ENCODE measurements around the gene CRY2. TPM values are rescaled to one million over a fixed set of nuclear protein-coding genes. Genes with fewer than 3 reads are reported as not detected.
"Not testable (repeated sequence)": the region's sequence is repeated elsewhere in the genome, so short reads cannot be mapped to it uniquely, and the experiment has no call there.

The CRY2 gene
- total RNA-seq, 2 donors from 2014 or later, result 18.5 to 30.2 TPM

DNA sequence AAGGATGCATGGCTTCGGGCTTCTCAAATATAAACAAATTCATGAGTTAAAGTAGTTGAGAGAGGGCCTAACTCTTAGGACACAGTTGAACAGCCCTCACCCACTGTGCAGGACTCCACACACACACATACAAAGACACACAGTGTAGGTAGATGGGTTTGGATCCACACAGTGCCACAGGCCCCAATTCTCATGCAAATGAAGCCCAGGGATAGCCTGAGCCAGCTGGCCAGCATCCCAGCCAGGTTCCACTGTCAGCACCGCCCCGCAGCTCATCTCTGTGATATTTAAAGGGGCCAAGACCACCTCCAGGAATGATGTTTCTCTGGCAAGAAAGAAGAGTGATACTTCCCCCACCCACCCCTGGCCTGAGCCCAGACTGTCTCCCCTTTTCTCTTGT, 30.7 kb upstream of the CRY2 start:
- no peak overlapping the region for H3K9ac ChIP-seq (ENCODE audit: low read depth in 2 of 2, low read length in 2 of 2)
- H3K9me3 ChIP-seq, result no peaks in the 10 kb centered on the region
- intact Hi-C loops (cut with DNase I), result no loop called here
- TF ChIP-seq, protein P1, sequence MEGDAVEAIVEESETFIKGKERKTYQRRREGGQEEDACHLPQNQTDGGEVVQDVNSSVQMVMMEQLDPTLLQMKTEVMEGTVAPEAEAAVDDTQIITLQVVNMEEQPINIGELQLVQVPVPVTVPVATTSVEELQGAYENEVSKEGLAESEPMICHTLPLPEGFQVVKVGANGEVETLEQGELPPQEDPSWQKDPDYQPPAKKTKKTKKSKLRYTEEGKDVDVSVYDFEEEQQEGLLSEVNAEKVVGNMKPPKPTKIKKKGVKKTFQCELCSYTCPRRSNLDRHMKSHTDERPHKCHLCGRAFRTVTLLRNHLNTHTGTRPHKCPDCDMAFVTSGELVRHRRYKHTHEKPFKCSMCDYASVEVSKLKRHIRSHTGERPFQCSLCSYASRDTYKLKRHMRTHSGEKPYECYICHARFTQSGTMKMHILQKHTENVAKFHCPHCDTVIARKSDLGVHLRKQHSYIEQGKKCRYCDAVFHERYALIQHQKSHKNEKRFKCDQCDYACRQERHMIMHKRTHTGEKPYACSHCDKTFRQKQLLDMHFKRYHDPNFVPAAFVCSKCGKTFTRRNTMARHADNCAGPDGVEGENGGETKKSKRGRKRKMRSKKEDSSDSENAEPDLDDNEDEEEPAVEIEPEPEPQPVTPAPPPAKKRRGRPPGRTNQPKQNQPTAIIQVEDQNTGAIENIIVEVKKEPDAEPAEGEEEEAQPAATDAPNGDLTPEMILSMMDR (IDR thresholded peaks at IDR 0.05), result no peak
- H3K4me3 ChIP-seq, result no peak overlapping the region
- DNase-seq, result no peak
- no peaks in the 10 kb centered on the region for H3K4me1 ChIP-seq
- H3K27ac ChIP-seq, result no peak overlapping the region
- H3K27me3 ChIP-seq, result no peaks in the 10 kb centered on the region
- H3K36me3 ChIP-seq, result no peaks in the 10 kb centered on the region

DNA sequence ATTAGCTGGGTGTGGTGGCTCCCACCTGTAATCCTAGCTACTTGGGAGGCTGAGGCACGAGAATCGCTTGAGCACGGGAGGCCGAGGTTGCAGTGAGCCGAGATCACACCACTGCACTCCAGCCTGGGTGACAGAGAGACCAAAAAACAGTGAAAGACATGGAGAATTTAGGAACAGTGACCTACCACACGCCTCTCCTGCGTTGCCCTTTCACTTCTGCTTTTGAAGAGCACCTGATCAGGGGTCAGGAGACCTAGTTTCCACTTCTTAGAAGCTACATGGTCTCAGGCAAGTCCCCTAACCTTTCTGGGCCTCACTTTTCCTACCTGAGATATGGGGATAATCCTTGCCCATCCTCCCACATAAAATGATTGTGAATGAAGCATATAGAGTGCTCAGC, 30.1 kb upstream of the CRY2 start:
- H3K9me3 ChIP-seq, result no peaks in the 10 kb centered on the region
- no peaks in the 10 kb centered on the region for H3K27me3 ChIP-seq
- intact Hi-C loops (cut with DNase I), result no loop called here
- H3K9ac ChIP-seq (ENCODE audit: low read depth in 2 of 2, low read length in 2 of 2), result no peak overlapping the region
- no peak for DNase-seq
- H3K4me1 ChIP-seq, result no peaks in the 10 kb centered on the region
- no peak overlapping the region for H3K27ac ChIP-seq
- no peaks in the 10 kb centered on the region for H3K36me3 ChIP-seq
- no peak overlapping the region for H3K4me3 ChIP-seq
- TF ChIP-seq, protein P1 (IDR thresholded peaks at IDR 0.05), result no peak

DNA sequence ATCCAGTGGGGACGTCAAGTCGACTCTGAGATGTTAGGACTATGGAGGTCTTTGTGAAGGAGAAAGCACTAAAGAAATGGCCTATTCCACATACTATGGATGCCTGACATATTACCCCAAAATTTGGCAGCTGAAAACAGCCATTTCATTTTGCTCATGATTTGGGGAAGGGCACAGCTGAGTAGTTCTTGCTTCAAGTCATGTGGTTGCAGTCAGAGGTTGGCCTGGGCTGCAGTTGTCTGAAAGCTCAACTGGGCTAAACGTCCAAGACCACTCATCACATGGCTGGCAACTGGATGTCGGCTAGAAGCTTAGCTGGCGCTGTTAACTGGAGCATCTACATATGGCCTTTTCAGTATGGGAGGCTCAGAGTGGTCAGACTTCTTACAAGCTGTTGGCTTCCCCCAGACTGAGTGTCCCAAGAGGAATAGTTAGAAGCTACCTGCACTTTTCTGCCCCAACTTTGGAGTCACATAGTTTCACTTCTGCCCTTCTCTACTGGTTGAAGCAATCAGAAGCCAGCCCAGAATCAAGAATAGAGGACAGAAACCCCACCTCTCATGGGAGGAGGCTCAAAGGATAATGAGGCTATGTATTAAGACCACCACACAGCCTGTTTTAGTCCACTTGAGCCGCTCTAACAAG, 28.2 kb upstream of the CRY2 start:
- intact Hi-C loops (cut with DNase I), result no loop called here
- Histone ChIP-seq H3K9ac (ENCODE audit: low read depth in 2 of 2, low read length in 2 of 2) (no peak overlapping the region), H3K4me1 (no peaks in the 10 kb centered on the region), H3K4me3 (no peak overlapping the region), H3K27me3 (no peaks in the 10 kb centered on the region), H3K27ac (no peak overlapping the region), H3K36me3 (no peaks in the 10 kb centered on the region), H3K9me3 (no peaks in the 10 kb centered on the region)
- DNase-seq, result no peak
- TF ChIP-seq, protein P1 (IDR thresholded peaks at IDR 0.05), result no peak

DNA sequence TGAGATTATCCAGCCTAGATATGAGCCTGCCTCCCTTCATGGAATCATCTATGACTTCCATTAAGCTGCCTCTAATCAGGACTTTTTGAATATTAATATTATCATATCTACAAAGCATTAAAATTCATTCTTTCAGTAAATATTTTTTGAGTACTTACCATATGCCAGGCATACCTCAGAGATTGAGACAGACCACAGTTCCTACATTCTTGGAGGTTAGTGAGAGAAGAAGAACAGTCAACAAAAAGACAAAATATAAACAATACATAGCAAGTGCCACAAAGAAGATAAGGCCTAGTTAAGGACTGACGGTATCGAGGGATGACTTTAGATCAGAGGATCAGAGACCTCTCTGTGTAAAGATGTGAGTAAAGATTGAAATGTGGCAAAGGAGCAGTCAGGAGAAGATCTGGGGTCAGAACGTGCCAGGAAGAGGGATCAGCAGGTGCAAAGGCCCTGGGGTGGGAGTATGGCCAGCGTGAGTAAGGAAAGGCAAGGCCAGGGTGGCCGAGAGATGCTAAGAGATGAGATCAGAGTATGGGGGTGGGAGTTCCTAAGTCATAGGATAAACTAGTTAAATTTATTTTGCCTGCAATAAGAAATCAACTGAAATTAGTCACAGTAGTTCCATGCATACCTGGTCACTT, 26.9 kb upstream of the CRY2 start:
- Histone ChIP-seq H3K9me3 (no peaks in the 10 kb centered on the region), H3K4me1 (no peaks in the 10 kb centered on the region), H3K36me3 (no peaks in the 10 kb centered on the region), H3K27ac (no peak overlapping the region), H3K9ac (ENCODE audit: low read depth in 2 of 2, low read length in 2 of 2) (no peak overlapping the region), H3K27me3 (no peaks in the 10 kb centered on the region), H3K4me3 (no peak overlapping the region)
- intact Hi-C loops (cut with DNase I), result no loop called here
- DNase-seq, result no peak
- TF ChIP-seq, protein P1 (IDR thresholded peaks at IDR 0.05), result no peak

DNA sequence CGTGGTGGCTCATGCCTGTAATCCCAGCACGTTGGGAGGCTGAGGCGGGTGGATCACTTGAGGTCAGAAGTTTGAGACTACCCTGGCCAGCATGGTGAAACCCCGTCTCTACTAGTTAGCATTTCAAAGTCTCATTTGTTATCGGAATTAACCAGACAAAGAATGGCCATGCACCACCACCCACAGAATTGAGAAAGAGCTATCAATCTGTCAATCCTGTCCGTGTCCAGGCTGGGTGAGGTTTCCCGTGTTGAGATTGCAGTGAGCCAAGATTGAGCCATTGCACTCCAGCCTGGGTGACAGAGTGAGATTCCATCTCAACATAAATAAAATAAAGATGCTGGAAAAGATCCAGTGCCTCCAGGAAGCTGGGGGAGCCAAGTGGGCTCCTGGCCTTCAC, 20.8 kb upstream of the CRY2 start:
- H3K4me3 ChIP-seq; H3K27me3 ChIP-seq; intact Hi-C loops (cut with DNase I); H3K9me3 ChIP-seq; H3K36me3 ChIP-seq; H3K9ac ChIP-seq (ENCODE audit: low read depth in 2 of 2, low read length in 2 of 2); H3K4me1 ChIP-seq; DNase-seq; H3K27ac ChIP-seq: not testable (repeated sequence)

DNA sequence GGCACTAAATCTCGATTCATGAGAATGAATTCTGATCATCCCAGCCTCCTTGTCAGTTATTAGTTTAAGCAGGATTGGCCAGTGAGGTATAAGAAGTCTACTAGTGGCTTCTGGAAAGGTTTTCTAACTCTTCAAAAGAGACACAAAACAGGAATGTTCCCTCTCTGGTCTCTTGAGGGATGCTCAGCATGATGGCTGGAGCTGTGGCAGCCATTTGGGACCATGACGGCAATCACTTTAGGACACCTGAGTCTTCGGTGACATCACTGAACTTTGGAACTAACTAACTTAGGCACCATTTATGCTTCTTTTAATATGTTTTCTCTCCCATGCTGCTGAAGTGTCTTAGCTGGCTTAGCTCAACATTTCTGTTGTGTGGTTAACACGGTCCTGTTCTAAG, 20.2 kb upstream of the CRY2 start:
- H3K36me3 ChIP-seq, result no peaks in the 10 kb centered on the region
- H3K9me3 ChIP-seq, result no peaks in the 10 kb centered on the region
- intact Hi-C loops (cut with DNase I), result no loop called here
- H3K4me1 ChIP-seq, result no peaks in the 10 kb centered on the region
- H3K9ac ChIP-seq (ENCODE audit: low read depth in 2 of 2, low read length in 2 of 2), result no peak overlapping the region
- TF ChIP-seq, protein P1 (IDR thresholded peaks at IDR 0.05), result no peak
- H3K27ac ChIP-seq, result no peak overlapping the region
- H3K27me3 ChIP-seq, result no peaks in the 10 kb centered on the region
- no peak overlapping the region for H3K4me3 ChIP-seq
- no peak for DNase-seq
